Muscle of leg (tissue), 16 donors: ENCODE data around the gene RPRML. TPM values are rescaled to one million over a fixed set of nuclear protein-coding genes. Genes with fewer than 3 reads are reported as not detected.
"Not testable (repeated sequence)": the region's sequence is repeated elsewhere in the genome, so short reads cannot be mapped to it uniquely, and the experiment has no call there.

Source experiments
- DNase-seq: peaks from one replicate; pipeline ENCODE4 v3.0.0; 2013
- H3K27ac ChIP-seq: one replicate; pipeline ENCODE4 v1.5.1; 2013; ENCODE audit warnings: mild to moderate bottlenecking, low read length, control low read depth
- H3K27me3 ChIP-seq: one replicate; pipeline ENCODE4 v1.6.1; 2013; ENCODE audit warnings: low read length; ENCODE audit not compliant: control insufficient read depth, insufficient read depth
- H3K36me3 ChIP-seq: one replicate; pipeline ENCODE4 v1.6.1; 2013; ENCODE audit warnings: low read length; ENCODE audit not compliant: control insufficient read depth, insufficient read depth
- H3K4me1 ChIP-seq: one replicate; pipeline ENCODE4 v1.6.1; 2013; ENCODE audit warnings: low read length; ENCODE audit not compliant: control insufficient read depth, insufficient read depth
- H3K4me3 ChIP-seq: one replicate; pipeline ENCODE4 v1.5.1; 2013; ENCODE audit warnings: low read length, control low read depth
- H3K9me3 ChIP-seq: replicated peaks from 2 replicates; pipeline ENCODE4 v1.6.1; 2013; ENCODE audit warnings: low read depth, low read length; ENCODE audit not compliant: control insufficient read depth
- WGBS: methylation state at CpG from one replicate; pipeline ENCODE4 v1.1.5; 2013; ENCODE audit warnings: missing lambda C conversion rate; ENCODE audit not compliant: insufficient coverage; 5-methylcytosine and 5-hydroxymethylcytosine counted together
- long read RNA-seq, 11 donors: transcript quantifications; one replicate each; lab custom pipeline, GENCODE V29; 2026
- polyA plus RNA-seq, 8 donors: library from polyadenylated mRNA; unstranded; fragments of 120-200 nt; gene quantifications; one replicate each; pipeline versions ENCODE4 v1.2.1 to v1.2.3, GENCODE V29; 2013; ENCODE audit warnings: inconsistent platforms in 1 of 8, low replicate concordance in 1 of 8; ENCODE audit not compliant: insufficient read length in 8 of 8, insufficient read depth in 1 of 8
- total RNA-seq: library from RNA; stranded (reverse); fragments of 120-200 nt; gene quantifications from one replicate; pipeline ENCODE4 v1.2.4, GENCODE V29; 2013

RPRML gene
- total RNA-seq, result 0.09 TPM
- polyA plus RNA-seq, result under 1 TPM in 7 of 8 donors, not detected in 1; 0.16 to 0.46 (median 0.35) TPM
- long read RNA-seq, donor 1, partial matches to known transcripts, result 0 of 1 reads
- long read RNA-seq, donor 1, other reads (novel, unspliced or antisense), result 0 of 1 reads
- long read RNA-seq, donor 2, result 0 reads
- long read RNA-seq, donor 3, result 0 reads
- long read RNA-seq, donor 4, result 0 reads
- long read RNA-seq, donor 5, result 0 reads
- long read RNA-seq, donor 6, partial matches to known transcripts, result 0 of 3 reads
- long read RNA-seq, donor 6, other reads (novel, unspliced or antisense), result 0 of 3 reads
- long read RNA-seq, donor 7, result 0 reads
- long read RNA-seq, donor 8, result 0 reads
- long read RNA-seq, donor 9, result 0 reads
- long read RNA-seq, donor 10, partial matches to known transcripts, result 0 of 1 reads
- long read RNA-seq, donor 10, other reads (novel, unspliced or antisense), result 0 of 1 reads
- long read RNA-seq, donor 11, result 0 reads

DNA sequence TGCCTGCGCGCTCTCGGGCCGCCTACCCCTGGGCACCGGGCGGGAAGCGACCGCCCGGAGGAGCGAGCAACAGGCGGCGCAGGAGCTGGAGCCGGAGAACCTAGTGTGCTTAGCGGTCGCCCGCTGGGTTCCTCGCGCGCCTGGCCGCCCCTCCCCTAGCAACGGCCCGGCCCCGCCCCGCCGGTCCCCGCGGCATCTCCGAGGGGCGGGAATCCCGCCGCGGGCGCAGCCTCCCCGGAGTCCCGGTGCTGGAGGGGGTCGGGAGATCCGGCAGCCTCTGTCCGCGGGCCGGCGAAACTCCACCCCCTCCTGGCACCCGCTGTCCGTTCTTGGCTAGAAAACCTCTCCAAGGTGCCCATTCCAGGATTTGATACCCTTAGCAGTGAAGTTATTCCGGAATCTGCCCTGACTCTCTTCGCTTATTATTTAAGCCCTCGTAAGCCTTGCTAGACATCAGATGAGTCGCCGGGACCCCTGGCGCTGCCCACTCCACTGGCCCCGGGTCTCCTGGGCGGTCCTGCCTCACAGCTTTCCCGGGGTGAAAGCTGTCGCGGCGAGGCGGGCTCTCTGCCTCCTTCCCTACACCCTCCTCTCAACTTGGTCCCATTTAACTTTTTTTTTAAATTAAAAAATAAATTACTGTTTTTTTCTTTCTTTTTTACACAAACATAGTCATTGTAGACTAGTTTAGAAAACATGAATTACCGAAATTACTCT lies at the start of gene RPRML:
TSS of gene RPRML (minus strand) at position 107 of the 717 bp plus-strand sequence. CDS start 246 bp downstream, outside the sequence.
- H3K27me3 ChIP-seq, result peaks cover 49% of the 10 kb centered on the region
- H3K27ac ChIP-seq, result no peak within 1 kb of the TSS
- peaks cover 20% of the 10 kb centered on the region for H3K4me1 ChIP-seq
- peak; percentile 41 for DNase-seq
- H3K9me3 ChIP-seq, result no peaks in the 10 kb centered on the region
- peak within 1 kb of the TSS; percentile 28 for H3K4me3 ChIP-seq
- 1% methylated on average over 44 of the region's 57 CpGs for WGBS
- no peaks in the 10 kb centered on the region for H3K36me3 ChIP-seq

DNA sequence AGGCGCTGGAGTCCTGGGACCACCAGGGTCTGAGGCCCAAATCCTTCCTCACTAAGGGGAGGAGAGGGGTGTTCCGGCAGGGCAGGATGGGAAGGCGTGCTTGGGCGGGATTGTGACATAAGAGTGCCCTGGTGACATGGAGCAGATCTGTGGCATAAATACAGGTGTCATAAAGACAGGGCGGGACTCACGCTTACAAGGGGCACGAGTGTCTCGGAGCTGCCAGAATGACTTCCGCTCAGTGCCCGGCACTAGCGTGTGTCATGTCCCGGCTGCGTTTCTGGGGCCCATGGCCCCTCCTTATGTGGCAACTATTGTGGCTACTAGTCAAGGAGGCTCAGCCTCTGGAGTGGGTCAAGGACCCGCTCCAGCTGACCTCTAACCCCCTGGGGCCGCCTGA lies 37.9 kb upstream of the RPRML start:
- not testable (repeated sequence) for H3K4me1 ChIP-seq, H3K36me3 ChIP-seq, DNase-seq, H3K9me3 ChIP-seq, H3K27ac ChIP-seq, H3K27me3 ChIP-seq, H3K4me3 ChIP-seq
- WGBS, result 100% methylated on average over 1 of the region's 15 CpGs

DNA sequence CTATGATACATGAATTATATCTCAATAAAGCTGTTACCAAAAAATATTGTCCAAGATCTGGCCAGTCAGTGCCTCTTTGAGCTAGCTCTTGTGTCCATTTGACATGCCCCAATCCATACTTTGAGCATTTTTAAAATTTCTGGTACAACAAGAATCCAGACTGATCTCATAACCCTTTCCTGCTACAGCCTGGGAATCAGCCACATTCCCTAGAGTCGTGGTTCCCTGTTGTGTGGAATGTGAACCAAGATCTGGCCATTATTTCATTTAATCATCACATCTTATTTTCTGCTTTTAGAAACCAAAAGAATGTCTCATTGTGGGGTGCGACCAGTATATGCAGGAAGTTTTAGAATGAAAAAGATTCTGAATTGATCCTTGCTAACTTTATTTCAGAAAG lies 34.3 kb upstream of the RPRML start:
- DNase-seq, result no peak
- Histone ChIP-seq H3K4me1 (no peaks in the 10 kb centered on the region), H3K4me3 (no peak overlapping the region)

DNA sequence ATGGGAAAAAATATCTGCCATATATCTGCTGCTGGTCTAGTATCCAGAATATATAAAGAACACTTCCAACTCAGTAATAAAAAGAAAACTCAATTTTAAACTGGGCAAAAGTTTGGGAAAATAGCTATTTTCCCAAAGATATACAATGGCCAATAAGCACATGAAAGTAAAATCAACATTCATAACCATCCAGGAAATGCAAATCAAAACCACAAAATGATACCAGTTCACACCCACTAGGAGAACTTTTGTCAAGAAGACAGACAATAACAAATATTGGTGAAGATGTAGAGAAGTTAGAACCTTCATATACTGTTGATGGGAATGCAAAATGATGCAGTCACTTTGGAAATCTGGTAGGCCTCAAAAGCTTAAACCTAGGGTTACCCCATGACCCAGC lies 33.4 kb upstream of the RPRML start:
- Histone ChIP-seq H3K9me3 (no peaks in the 10 kb centered on the region), H3K4me1 (no peaks in the 10 kb centered on the region), H3K36me3 (no peaks in the 10 kb centered on the region), H3K27me3 (no peaks in the 10 kb centered on the region), H3K27ac (no peak overlapping the region), H3K4me3 (no peak overlapping the region)
- no peak for DNase-seq

More for the DNA sequence above, 34.3 kb upstream of the RPRML start:
- H3K27me3 ChIP-seq, result no peaks in the 10 kb centered on the region
- H3K9me3 ChIP-seq, result no peaks in the 10 kb centered on the region
- WGBS, result no CpG with 5 or more reads among the region's 2 CpGs
- no peaks in the 10 kb centered on the region for H3K36me3 ChIP-seq
- H3K27ac ChIP-seq, result no peak overlapping the region

DNA sequence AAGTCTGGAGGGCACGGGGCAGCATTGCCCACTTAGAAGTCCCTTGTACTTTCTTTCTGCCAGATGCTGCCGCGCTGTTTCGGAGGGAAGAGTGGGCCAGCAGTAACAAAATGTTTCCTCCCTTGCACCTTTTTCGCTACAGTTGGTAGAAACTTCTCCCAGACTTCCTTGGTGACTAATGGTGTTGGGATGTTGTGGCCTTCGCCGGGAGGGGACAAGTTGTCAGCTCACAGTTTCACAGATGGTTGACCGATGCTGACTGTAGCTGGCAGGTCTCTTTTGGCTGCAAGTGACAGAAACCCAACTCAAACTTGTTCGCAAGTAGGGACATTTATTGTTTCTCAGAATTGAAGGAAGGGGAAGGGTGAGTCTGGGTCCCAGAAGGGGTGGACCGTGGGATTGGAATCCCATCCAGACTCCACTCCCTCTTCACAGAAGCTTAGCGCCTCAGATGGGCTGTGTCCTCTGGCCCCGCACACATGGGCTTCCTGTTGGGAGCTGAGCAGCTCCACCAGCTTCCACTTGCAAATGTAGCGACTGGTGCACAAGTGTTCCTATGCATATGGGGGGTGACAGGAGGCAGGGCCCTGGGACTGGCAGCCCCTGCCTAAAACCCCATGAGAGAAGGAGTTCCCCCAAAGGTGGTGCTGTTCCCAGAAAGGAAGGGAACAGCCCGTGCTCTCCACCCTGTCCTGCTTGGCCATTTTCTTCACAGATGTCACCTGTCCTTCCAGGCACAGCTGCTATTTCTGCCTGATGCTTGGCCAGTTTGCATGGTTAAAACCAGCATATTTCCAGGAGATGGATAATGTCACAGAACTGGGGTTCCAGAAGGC lies 30.9 kb upstream of the RPRML start:
- H3K27me3 ChIP-seq, result no peaks in the 10 kb centered on the region
- H3K27ac ChIP-seq, result no peak overlapping the region
- H3K4me1 ChIP-seq, result no peaks in the 10 kb centered on the region
- DNase-seq, result no peak
- H3K4me3 ChIP-seq, result no peak overlapping the region
- WGBS, result 87% methylated on average over 6 of the region's 14 CpGs
- no peaks in the 10 kb centered on the region for H3K9me3 ChIP-seq
- H3K36me3 ChIP-seq, result no peaks in the 10 kb centered on the region

DNA sequence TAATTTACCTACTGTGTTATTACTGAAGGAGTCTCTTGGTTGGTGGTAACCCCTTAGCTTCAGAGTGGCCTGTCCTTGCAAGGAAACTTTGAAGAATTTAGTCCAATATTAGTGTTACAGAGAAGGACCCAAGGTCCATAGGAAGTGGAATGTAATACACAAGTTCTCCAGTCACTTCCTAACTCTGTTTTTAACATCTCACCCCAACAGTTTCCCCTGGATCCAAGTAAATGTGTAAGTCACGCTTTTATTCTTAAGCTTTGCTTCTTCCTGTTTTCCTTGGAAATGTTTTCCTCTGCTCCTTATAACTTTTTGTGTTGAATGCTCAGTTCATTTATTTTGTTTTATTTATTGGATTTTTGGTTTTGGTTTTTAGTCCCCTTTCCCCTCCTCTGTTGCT lies 25.9 kb upstream of the RPRML start:
- H3K27me3 ChIP-seq, result no peaks in the 10 kb centered on the region
- no peak overlapping the region for H3K4me3 ChIP-seq
- no CpG with 5 or more reads among the region's 1 CpG for WGBS
- no peaks in the 10 kb centered on the region for H3K4me1 ChIP-seq
- no peak for DNase-seq
- H3K9me3 ChIP-seq, result no peaks in the 10 kb centered on the region
- no peak overlapping the region for H3K27ac ChIP-seq
- no peaks in the 10 kb centered on the region for H3K36me3 ChIP-seq

DNA sequence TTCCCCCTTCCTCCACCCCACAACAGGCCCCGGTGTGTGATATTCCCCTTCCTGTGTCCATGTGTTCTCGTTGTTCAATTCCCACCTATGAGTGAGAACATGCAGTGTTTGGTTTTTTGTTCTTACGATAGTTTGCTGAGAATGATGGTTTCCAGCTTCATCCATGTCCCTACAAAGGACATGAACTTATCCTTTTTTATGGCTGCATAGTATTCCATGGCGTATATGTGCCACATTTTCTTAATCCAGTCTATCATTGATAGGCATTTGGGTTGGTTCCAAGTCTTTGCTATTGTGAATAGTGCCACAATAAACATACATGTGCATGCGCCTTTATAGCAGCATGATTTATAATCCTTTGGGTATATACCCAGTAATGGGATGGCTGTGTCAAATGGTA lies 24.8 kb upstream of the RPRML start:
- not testable (repeated sequence) for H3K27me3 ChIP-seq, H3K27ac ChIP-seq, H3K4me3 ChIP-seq, DNase-seq, H3K9me3 ChIP-seq, H3K4me1 ChIP-seq, H3K36me3 ChIP-seq
- no CpG with 5 or more reads among the region's 5 CpGs for WGBS

DNA sequence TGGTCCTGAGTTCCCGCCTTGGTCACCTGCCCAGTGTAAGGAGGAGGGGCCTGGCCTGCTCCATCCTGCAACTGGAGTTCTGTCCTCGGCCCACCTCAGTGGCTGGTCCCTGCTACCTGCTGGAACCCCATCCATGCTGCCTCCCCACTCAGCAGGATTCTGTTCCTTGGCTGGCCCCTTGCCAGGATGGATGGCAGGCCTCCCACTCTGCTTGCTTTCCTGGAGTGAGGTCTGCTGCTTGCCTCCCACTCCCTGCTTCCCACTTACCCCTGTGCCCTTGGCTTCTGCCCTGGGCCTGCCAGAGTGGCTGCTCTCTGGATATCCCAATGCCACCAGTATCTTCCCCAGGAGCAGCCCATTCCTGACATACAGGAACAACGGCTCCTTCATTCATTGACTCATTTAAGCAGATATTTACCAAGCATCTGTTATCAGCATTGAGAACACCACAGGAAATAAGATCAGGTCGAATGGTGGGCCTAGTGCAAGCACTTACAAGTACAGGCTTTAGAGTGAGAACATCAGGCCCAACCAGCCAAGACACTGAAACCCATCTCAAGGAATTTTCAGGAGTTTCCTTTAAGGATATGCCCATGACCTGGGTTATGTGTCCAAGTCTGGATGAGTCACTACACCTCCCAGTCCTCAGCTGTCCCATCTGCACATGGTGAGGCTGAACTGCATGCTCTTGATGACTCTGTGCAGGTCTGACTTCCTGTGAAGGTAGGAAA lies 17.0 kb upstream of the RPRML start:
- no peak overlapping the region for H3K4me3 ChIP-seq
- no peaks in the 10 kb centered on the region for H3K27me3 ChIP-seq
- H3K27ac ChIP-seq, result no peak overlapping the region
- H3K36me3 ChIP-seq, result no peaks in the 10 kb centered on the region
- no peaks in the 10 kb centered on the region for H3K4me1 ChIP-seq
- DNase-seq, result no peak
- 78% methylated on average over 2 of the region's 4 CpGs for WGBS
- H3K9me3 ChIP-seq, result no peaks in the 10 kb centered on the region

DNA sequence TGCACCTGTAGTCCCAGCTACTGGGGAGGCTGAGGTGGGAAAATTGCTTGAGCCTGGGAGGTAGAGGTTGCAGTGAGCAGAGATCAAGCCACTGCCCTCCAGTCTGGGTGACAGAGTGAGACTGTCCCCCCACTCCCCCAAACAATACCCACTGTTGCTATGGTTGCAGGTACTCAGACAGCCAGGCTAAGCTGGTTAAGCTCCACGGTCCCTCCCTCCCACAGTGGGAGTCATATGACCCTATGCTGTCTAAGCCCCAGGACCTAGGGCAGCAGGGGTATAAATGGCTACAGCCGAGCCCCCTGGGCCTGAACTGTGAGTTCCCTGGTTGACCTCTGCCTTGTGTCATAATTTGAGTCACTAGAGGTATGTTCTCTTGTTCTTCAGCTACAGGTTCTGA lies 15.9 kb upstream of the RPRML start:
- DNase-seq, result no peak
- Histone ChIP-seq H3K4me1 (no peaks in the 10 kb centered on the region), H3K4me3 (no peak overlapping the region), H3K9me3 (no peaks in the 10 kb centered on the region), H3K27me3 (no peaks in the 10 kb centered on the region), H3K27ac (no peak overlapping the region), H3K36me3 (no peaks in the 10 kb centered on the region)
- no CpG with 5 or more reads among the region's 2 CpGs for WGBS
